ENCODE data around the gene DDC. TPM values are rescaled to one million over a fixed set of nuclear protein-coding genes. Genes with fewer than 3 reads are reported as not detected.

DDC gene
- total and polyA plus RNA-seq, 4 donors = 27.2 to 74.9 (median 58.6) TPM

GRCh38 chr7:50491209-50491608 lies 74.0 kb downstream of the DDC start:
- H3K36me3 ChIP-seq (ENCODE audit: control insufficient read depth in 4 of 4, insufficient read depth in 3 of 4, low read depth in 1 of 4, low read length in 3 of 4) = no peaks in the 10 kb centered on the region
- peaks cover 0 to 2% (median 0%) of the 10 kb centered on the region in 4 donors for H3K4me1 ChIP-seq (ENCODE audit: control insufficient read depth in 4 of 4, insufficient read depth in 4 of 4, low read length in 3 of 4)
- no peak for DNase-seq (ENCODE audit: low spot score)
- WGBS = 82% methylated on average over 5 of the region's 5 CpGs
- H3K9me3 ChIP-seq (ENCODE audit: control insufficient read depth in 4 of 4, low read length in 3 of 4) = no peaks in the 10 kb centered on the region
- H3K4me3 ChIP-seq (ENCODE audit: low read depth in 1 of 3, low read length in 3 of 3) = no peak overlapping the region
- no peak overlapping the region for H3K27ac ChIP-seq (ENCODE audit: low read depth in 1 of 2, low read length in 2 of 2)
- H3K27me3 ChIP-seq (ENCODE audit: control insufficient read depth in 4 of 4, insufficient read depth in 4 of 4, low read length in 3 of 4) = no peaks in the 10 kb centered on the region
- TF ChIP-seq GABPA (IDR thresholded peaks at IDR 0.05 in 1 of 2, conservative IDR thresholded peaks at IDR 0.05 in 1 of 2) = no peak
- H3K9ac ChIP-seq (ENCODE audit: low read depth in 1 of 2, low read length in 2 of 2) = no peak overlapping the region

DNA sequence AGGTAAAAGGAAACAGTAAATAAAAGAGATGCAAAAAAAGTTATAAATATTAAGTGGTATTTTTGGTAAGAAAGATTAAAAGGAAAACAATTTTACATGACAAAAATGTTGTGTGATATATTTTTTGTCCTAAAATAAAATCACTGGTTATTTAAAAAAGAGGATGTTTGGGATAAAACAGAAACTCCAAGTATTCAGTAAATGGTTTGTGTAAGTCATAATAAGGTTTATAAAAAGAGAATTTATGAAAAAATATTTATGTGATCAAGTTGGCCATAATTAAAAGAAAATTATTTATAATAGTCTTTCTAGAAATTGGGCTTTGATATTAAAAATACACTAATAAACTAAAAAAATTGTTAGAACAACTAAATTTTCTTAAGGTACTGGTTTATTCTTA lies 76.8 kb downstream of the DDC start:
- TF ChIP-seq FOXA2 (IDR thresholded peaks at IDR 0.05) (no peak), HNF4G (IDR thresholded peaks at IDR 0.05) (no peak), NR2F2 (IDR thresholded peaks at IDR 0.05) (no peak), TAF1 (conservative IDR thresholded peaks at IDR 0.05) (no peak), HNF4A (conservative IDR thresholded peaks at IDR 0.05) (no peak), SP1 (IDR thresholded peaks at IDR 0.05) (no peak), MAX (IDR thresholded peaks at IDR 0.05) (no peak), YY1 (IDR thresholded peaks at IDR 0.05) (no peak), GABPA (IDR thresholded peaks at IDR 0.05 in 1 of 2, conservative IDR thresholded peaks at IDR 0.05 in 1 of 2) (no peak)
- TF ChIP-seq, protein P1, sequence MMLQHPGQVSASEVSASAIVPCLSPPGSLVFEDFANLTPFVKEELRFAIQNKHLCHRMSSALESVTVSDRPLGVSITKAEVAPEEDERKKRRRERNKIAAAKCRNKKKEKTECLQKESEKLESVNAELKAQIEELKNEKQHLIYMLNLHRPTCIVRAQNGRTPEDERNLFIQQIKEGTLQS (IDR thresholded peaks at IDR 0.05) = no peak
- TF ChIP-seq, protein P2, sequence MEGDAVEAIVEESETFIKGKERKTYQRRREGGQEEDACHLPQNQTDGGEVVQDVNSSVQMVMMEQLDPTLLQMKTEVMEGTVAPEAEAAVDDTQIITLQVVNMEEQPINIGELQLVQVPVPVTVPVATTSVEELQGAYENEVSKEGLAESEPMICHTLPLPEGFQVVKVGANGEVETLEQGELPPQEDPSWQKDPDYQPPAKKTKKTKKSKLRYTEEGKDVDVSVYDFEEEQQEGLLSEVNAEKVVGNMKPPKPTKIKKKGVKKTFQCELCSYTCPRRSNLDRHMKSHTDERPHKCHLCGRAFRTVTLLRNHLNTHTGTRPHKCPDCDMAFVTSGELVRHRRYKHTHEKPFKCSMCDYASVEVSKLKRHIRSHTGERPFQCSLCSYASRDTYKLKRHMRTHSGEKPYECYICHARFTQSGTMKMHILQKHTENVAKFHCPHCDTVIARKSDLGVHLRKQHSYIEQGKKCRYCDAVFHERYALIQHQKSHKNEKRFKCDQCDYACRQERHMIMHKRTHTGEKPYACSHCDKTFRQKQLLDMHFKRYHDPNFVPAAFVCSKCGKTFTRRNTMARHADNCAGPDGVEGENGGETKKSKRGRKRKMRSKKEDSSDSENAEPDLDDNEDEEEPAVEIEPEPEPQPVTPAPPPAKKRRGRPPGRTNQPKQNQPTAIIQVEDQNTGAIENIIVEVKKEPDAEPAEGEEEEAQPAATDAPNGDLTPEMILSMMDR (IDR thresholded peaks at IDR 0.05; ENCODE audit: low read depth, low read length, missing input control) = no peak
- TF ChIP-seq, protein P3, sequence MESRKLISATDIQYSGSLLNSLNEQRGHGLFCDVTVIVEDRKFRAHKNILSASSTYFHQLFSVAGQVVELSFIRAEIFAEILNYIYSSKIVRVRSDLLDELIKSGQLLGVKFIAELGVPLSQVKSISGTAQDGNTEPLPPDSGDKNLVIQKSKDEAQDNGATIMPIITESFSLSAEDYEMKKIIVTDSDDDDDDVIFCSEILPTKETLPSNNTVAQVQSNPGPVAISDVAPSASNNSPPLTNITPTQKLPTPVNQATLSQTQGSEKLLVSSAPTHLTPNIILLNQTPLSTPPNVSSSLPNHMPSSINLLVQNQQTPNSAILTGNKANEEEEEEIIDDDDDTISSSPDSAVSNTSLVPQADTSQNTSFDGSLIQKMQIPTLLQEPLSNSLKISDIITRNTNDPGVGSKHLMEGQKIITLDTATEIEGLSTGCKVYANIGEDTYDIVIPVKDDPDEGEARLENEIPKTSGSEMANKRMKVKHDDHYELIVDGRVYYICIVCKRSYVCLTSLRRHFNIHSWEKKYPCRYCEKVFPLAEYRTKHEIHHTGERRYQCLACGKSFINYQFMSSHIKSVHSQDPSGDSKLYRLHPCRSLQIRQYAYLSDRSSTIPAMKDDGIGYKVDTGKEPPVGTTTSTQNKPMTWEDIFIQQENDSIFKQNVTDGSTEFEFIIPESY (IDR thresholded peaks at IDR 0.05) = no peak

DNA sequence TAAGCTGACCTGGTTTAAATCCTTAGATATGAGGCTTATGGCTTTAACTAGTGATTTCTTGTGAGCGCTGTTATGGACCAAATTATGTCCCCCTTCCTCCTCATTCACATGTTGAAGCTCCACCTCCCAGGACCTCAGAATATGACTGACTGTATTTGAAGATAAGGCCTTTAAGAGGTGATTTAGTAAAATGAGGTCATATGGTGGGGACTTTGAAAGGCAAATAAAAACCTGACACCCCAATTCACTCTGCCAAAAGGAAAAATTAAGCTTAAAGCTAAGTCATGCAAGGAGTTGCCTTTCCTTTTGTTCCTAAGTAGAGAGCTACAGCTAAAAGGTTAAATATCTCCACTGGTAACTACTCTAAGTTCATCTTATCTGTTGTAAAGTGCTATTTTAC lies 78.7 kb downstream of the DDC start:
- no peak for DNase-seq (ENCODE audit: low spot score)
- H3K4me1 ChIP-seq (ENCODE audit: control insufficient read depth in 4 of 4, insufficient read depth in 4 of 4, low read length in 3 of 4) = peaks cover 0 to 2% (median 0%) of the 10 kb centered on the region in 4 donors
- H3K4me3 ChIP-seq (ENCODE audit: low read depth in 1 of 3, low read length in 3 of 3) = no peak overlapping the region
- 99% methylated on average over 1 of the region's 1 CpG for WGBS
- TF ChIP-seq RAD21 (IDR thresholded peaks at IDR 0.05) (no peak), EGR1 (IDR thresholded peaks at IDR 0.05; ENCODE audit: low read depth in 2 of 2) (no peak), MAX (IDR thresholded peaks at IDR 0.05) (no peak), NR2F2 (IDR thresholded peaks at IDR 0.05) (no peak), REST (IDR thresholded peaks at IDR 0.05) (no peak), SP1 (IDR thresholded peaks at IDR 0.05) (no peak), FOXA1 (IDR thresholded peaks at IDR 0.05) (no peak), YY1 (IDR thresholded peaks at IDR 0.05) (no peak), HNF4G (IDR thresholded peaks at IDR 0.05) (no peak), JUND (IDR thresholded peaks at IDR 0.05) (no peak), FOXA2 (IDR thresholded peaks at IDR 0.05) (no peak)
- TF ChIP-seq, protein P2 (IDR thresholded peaks at IDR 0.05; ENCODE audit: low read depth, low read length, missing input control) = no peak
- H3K27me3 ChIP-seq (ENCODE audit: control insufficient read depth in 4 of 4, insufficient read depth in 4 of 4, low read length in 3 of 4) = no peaks in the 10 kb centered on the region
- H3K9ac ChIP-seq (ENCODE audit: low read depth in 1 of 2, low read length in 2 of 2) = no peak overlapping the region
- H3K9me3 ChIP-seq (ENCODE audit: control insufficient read depth in 4 of 4, low read length in 3 of 4) = no peaks in the 10 kb centered on the region
- no peaks in the 10 kb centered on the region for H3K36me3 ChIP-seq (ENCODE audit: control insufficient read depth in 4 of 4, insufficient read depth in 3 of 4, low read depth in 1 of 4, low read length in 3 of 4)
- H3K27ac ChIP-seq (ENCODE audit: low read depth in 1 of 2, low read length in 2 of 2) = no peak overlapping the region

More for the DNA sequence above, 76.8 kb downstream of the DDC start:
- DNase-seq (ENCODE audit: low spot score) = no peak
- Histone ChIP-seq H3K4me1 (ENCODE audit: control insufficient read depth in 4 of 4, insufficient read depth in 4 of 4, low read length in 3 of 4) (peaks cover 0 to 2% (median 0%) of the 10 kb centered on the region in 4 donors), H3K27me3 (ENCODE audit: control insufficient read depth in 4 of 4, insufficient read depth in 4 of 4, low read length in 3 of 4) (no peaks in the 10 kb centered on the region), H3K27ac (ENCODE audit: low read depth in 1 of 2, low read length in 2 of 2) (no peak overlapping the region), H3K4me3 (ENCODE audit: low read depth in 1 of 3, low read length in 3 of 3) (no peak overlapping the region), H3K9me3 (ENCODE audit: control insufficient read depth in 4 of 4, low read length in 3 of 4) (no peaks in the 10 kb centered on the region), H3K36me3 (ENCODE audit: control insufficient read depth in 4 of 4, insufficient read depth in 3 of 4, low read depth in 1 of 4, low read length in 3 of 4) (no peaks in the 10 kb centered on the region), H3K9ac (ENCODE audit: low read depth in 1 of 2, low read length in 2 of 2) (no peak overlapping the region)
